K562 (cell line): ENCODE results near the gene SAMD13. TPM values are rescaled to one million over a fixed set of nuclear protein-coding genes. Genes with fewer than 3 reads are reported as not detected.

Source experiments
- ATAC-seq: fragments of 200-7000 bp; cut with Tn5 transposase; 3 replicates; pipeline ENCODE4 v1.9.1; 2020; ENCODE audit warnings: moderate library complexity
- BruUV-seq: library from RNA; stranded (reverse); fragments of 400-500 nt; replicated peaks from 2 replicates; lab custom pipeline; 2021; lab: Mats Ljungman, UMichigan
- CTCF ChIA-PET: fragments of 300-600 bp; formaldehyde crosslinking; extraction: SDS; loops from one replicate; lab custom pipeline; 2021; ENCODE audit warnings: low intra/inter-chr PET ratio; lab: Yijun Ruan, JAX
- POLR2A ChIA-PET: fragments of 300-600, 350-650 bp; sonication (Branson Sonifier 250); formaldehyde crosslinking; extraction: SDS; loops from one replicate; lab custom pipeline; 2021; ENCODE audit warnings: antibody characterized with exemption, inconsistent platforms; lab: Yijun Ruan, JAX
- DNase-seq, 4 experiments: peaks; one replicate each; pipeline versions ENCODE4 v3.0.0 to v3.0.0-alpha.2; 2011 to 2018; ENCODE audit warnings: low spot score in 3 of 4, mixed read lengths in 3 of 4; ENCODE audit errors: extremely low read depth in 1 of 4
- FAIRE-seq: peaks from 2 replicates; lab custom pipeline; 2011; peaks lifted over from hg19 to GRCh38; lab: Jason Lieb, UNC
- H2AFZ ChIP-seq: 2 replicates; pipeline ENCODE4 v1.6.0; 2011; ENCODE audit warnings: low read depth, low read length, control low read depth, inconsistent platforms
- H3K27ac ChIP-seq: fragments of 200-600 bp; 3 replicates; pipeline ENCODE4 v1.8.0; 2011; ENCODE audit warnings: low read depth, mild to moderate bottlenecking, control low read depth, inconsistent platforms, low read length, moderate library complexity, mixed read lengths; ENCODE audit errors: extremely low read depth
- H3K27me3 ChIP-seq, 2 experiments: fragments of 300-600 bp in 1 of 2; 2 replicates in 1 of 2; 3 replicates in 1 of 2; pipeline versions ENCODE4 v1.6.0 to v1.8.0; 2011; ENCODE audit warnings: inconsistent platforms in 2 of 2, low read length in 2 of 2, mild to moderate bottlenecking in 1 of 2, mixed read lengths in 1 of 2, moderate library complexity in 1 of 2; ENCODE audit not compliant: control insufficient read depth in 2 of 2, insufficient read depth in 2 of 2
- H3K36me3 ChIP-seq: fragments of 300-600 bp; 3 replicates; pipeline ENCODE4 v1.8.0; 2011; ENCODE audit warnings: mild to moderate bottlenecking, low read length, inconsistent platforms; ENCODE audit not compliant: control insufficient read depth, insufficient read depth
- H3K4me1 ChIP-seq, 2 experiments: fragments of 200-600 bp in 1 of 2; replicated peaks in 1 of 2; 2 replicates in 1 of 2; 3 replicates in 1 of 2; pipeline versions ENCODE4 v1.5.1 to v1.8.0; 2011; ENCODE audit warnings: inconsistent platforms in 2 of 2, low read length in 2 of 2, mild to moderate bottlenecking in 1 of 2, mixed read lengths in 1 of 2, moderate library complexity in 1 of 2; ENCODE audit not compliant: control insufficient read depth in 2 of 2, insufficient read depth in 2 of 2
- H3K4me2 ChIP-seq: 2 replicates; pipeline ENCODE4 v1.6.1; 2011; ENCODE audit warnings: low read length, control low read depth, inconsistent platforms, mixed read lengths; ENCODE audit not compliant: insufficient read depth
- H3K4me3 ChIP-seq: fragments of 200-600 bp; sonication (generic), shearing (Covaris generic); 2 replicates; pipeline ENCODE4 v1.5.1; 2016; ENCODE audit warnings: control low read depth, inconsistent platforms
- H3K79me2 ChIP-seq: fragments of 200-600 bp; 3 replicates; pipeline ENCODE4 v1.8.0; 2011; ENCODE audit warnings: low read length, inconsistent platforms; ENCODE audit not compliant: control insufficient read depth, insufficient read depth
- H3K9ac ChIP-seq, 2 experiments: 2 replicates each; pipeline versions ENCODE4 v1.6.0 to v1.6.1; 2011; ENCODE audit warnings: low read depth in 2 of 2, low read length in 2 of 2, control low read depth in 1 of 2, inconsistent platforms in 1 of 2, mild to moderate bottlenecking in 1 of 2, mixed read lengths in 1 of 2; ENCODE audit not compliant: insufficient read depth in 1 of 2
- H3K9me1 ChIP-seq: one replicate; pipeline ENCODE4 v1.6.0; 2011; ENCODE audit warnings: inconsistent platforms, mild to moderate bottlenecking, low read length, moderate library complexity; ENCODE audit not compliant: control insufficient read depth, insufficient read depth
- H3K9me3 ChIP-seq: replicated peaks from 2 replicates; pipeline ENCODE4 v1.5.1; 2011; ENCODE audit warnings: low read depth, low read length, inconsistent platforms; ENCODE audit not compliant: control insufficient read depth, insufficient read depth
- H4K20me1 ChIP-seq: replicated peaks from 2 replicates; pipeline ENCODE4 v1.6.1; 2011; ENCODE audit warnings: low read length, inconsistent platforms, mixed read lengths; ENCODE audit not compliant: control insufficient read depth, insufficient read depth
- CREBBP ChIP-seq: IDR thresholded peaks from one replicate; pipeline ENCODE4 v1.6.1; 2012; ENCODE audit warnings: low read depth, mild to moderate bottlenecking, control low read depth, inconsistent platforms, low read length
- NR1H2 ChIP-seq: sonication (generic); formaldehyde crosslinking; IDR thresholded peaks from 2 replicates; pipeline ENCODE4 v1.4.0; 2020; ENCODE audit warnings: mild to moderate bottlenecking, missing genetic modification reagents
- POLR2AphosphoS5 ChIP-seq: IDR thresholded peaks from 2 replicates; pipeline ENCODE4 v1.6.1; 2011; ENCODE audit warnings: mild to moderate bottlenecking, low read depth, low read length, moderate library complexity; ENCODE audit not compliant: control insufficient read depth, insufficient read depth
- RBFOX2 ChIP-seq: fragments of 200-400 bp; formaldehyde crosslinking; IDR thresholded peaks from 2 replicates; pipeline ENCODE4 v1.6.1; 2017; ENCODE audit warnings: low read depth, mild to moderate bottlenecking, low read length, moderate library complexity
- SETDB1 ChIP-seq: IDR thresholded peaks from one replicate; pipeline ENCODE4 v1.6.1; 2012; ENCODE audit warnings: low read length, control low read depth, inconsistent platforms
- ZBTB7A ChIP-seq: IDR thresholded peaks from 2 replicates; pipeline ENCODE4 v1.6.1; 2011; ENCODE audit warnings: low read depth, mild to moderate bottlenecking, low read length, moderate library complexity, borderline replicate concordance; ENCODE audit not compliant: control insufficient read depth
- ZFP30 ChIP-seq: fragments of 250-450 bp; sonication (Bioruptor Pico); IDR thresholded peaks from 2 replicates; pipeline ENCODE4 v1.8.0; 2022; ENCODE audit warnings: moderate library complexity, mild to moderate bottlenecking, inconsistent platforms, borderline replicate concordance
- WGBS: fragments of 100-300 bp; shearing (Covaris generic); methylation state at CpG from one replicate; pipeline ENCODE4 v1.1.6; 2016; ENCODE audit warnings: low coverage, mixed read lengths; ENCODE audit not compliant: insufficient coverage; ENCODE audit errors: missing lambda C conversion rate; 5-methylcytosine and 5-hydroxymethylcytosine counted together
- in situ Hi-C: fragments of 300-500 bp; cut with MboI; formaldehyde crosslinking; loops from 4 replicates; pipeline ENCODE4 v1.15.0; 2018; ENCODE audit warnings: inconsistent platforms, mixed read lengths
- intact Hi-C: fragments of 100-400 bp; cut with micrococcal nuclease; formaldehyde crosslinking; loops from 2 replicates; pipeline ENCODE4 v1.14.2; 2022
- polyA plus RNA-seq, 8 experiments: library from polyadenylated mRNA; depleted of rRNA in 4 of 8; stranded (reverse) in 5 of 8; unstranded in 3 of 8; fragments of >200 nt; fragmentation: Nextera tagmentation in 2 of 8; fragmentation: Illumina TruSeq in 1 of 8; extraction: Ambion mirVana in 2 of 8; extraction: Trizol in 1 of 8; gene quantifications; 2 replicates each; pipeline versions ENCODE4 v1.2.1 to v1.2.3, GENCODE V29; 2011 to 2014; ENCODE audit warnings: inconsistent platforms in 1 of 8, missing spikeins in 1 of 8
- total RNA-seq, 7 experiments: library from RNA; depleted of rRNA in 6 of 7; stranded (reverse); fragments of >200 nt in 6 of 7; fragmentation: Illumina TruSeq in 2 of 7; extraction: Trizol in 2 of 7; gene quantifications; 2 replicates each; pipeline versions ENCODE4 v1.2.1 to v1.2.3, GENCODE V29; 2011 to 2021; ENCODE audit warnings: low replicate concordance in 1 of 7
- TF ChIP-seq, protein P1 (sequence below): fragments of 250-450 bp; sonication (Bioruptor Pico); IDR thresholded peaks from 2 replicates; pipeline ENCODE4 v1.8.0; 2022; ENCODE audit warnings: inconsistent platforms, mild to moderate bottlenecking, moderate library complexity, borderline replicate concordance
- TF ChIP-seq, protein P2 (sequence below): sonication (generic); formaldehyde crosslinking; IDR thresholded peaks from 2 replicates; pipeline ENCODE4 v1.8.1; 2023; ENCODE audit warnings: mild to moderate bottlenecking, missing genetic modification reagents, moderate library complexity
- TF ChIP-seq, protein P3 (sequence below): sonication (generic); formaldehyde crosslinking; IDR thresholded peaks from 2 replicates; pipeline ENCODE4 v1.8.0; 2023; ENCODE audit warnings: mild to moderate bottlenecking, missing genetic modification reagents
- TF ChIP-seq, protein P4 (sequence below): IDR thresholded peaks from 2 replicates; pipeline ENCODE4 v1.6.1; 2016; ENCODE audit warnings: missing genetic modification characterization, missing compliant biosample characterization
- TF ChIP-seq, protein P5 (sequence below): sonication (generic); formaldehyde crosslinking; IDR thresholded peaks from 2 replicates; pipeline ENCODE4 v1.8.0; 2022; ENCODE audit warnings: mild to moderate bottlenecking, missing genetic modification reagents

Gene SAMD13
- total and polyA plus RNA-seq, 9 of the 15 experiments (the other 6 are each of a cell fraction or from before 2014, with no cell fraction given) = 0.78 to 2.7 (median 1.00) TPM

DNA sequence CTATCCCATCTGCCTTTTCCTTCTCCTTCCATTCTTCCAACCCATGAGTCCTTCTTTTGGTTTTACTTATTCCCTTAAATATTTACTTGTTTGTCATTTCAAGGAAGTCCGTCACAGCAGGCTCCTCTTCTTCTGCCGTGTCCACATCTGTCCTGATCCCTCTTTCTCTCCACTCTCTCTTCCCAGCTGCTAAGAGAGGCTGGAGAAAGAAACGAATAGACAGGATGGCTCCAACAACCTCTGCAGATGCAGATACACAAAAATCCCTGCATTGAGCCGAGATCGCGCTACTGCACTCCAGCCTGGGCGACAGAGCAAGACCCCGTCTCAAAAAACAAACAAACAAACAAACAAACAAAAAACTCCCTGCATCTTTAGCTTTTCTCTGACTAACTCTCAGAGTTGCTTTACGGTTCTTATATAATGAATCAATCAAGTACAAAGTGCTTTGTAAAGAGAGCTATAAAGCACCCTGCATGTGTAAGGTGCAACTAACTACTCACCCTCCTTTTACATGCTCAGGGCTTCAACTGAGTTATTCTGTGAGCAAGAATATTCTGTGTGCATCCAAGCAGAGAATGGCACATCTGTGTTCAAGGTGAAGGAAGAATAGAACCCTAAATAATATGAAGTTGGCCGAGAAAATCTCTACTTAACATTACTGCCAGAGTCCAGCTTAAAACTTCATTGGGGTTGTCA lies 3.8 kb upstream of the SAMD13 start (continued):
- TF ChIP-seq CREBBP = no peak
- TF ChIP-seq, protein P1, sequence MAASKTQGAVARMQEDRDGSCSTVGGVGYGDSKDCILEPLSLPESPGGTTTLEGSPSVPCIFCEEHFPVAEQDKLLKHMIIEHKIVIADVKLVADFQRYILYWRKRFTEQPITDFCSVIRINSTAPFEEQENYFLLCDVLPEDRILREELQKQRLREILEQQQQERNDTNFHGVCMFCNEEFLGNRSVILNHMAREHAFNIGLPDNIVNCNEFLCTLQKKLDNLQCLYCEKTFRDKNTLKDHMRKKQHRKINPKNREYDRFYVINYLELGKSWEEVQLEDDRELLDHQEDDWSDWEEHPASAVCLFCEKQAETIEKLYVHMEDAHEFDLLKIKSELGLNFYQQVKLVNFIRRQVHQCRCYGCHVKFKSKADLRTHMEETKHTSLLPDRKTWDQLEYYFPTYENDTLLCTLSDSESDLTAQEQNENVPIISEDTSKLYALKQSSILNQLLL (CRISPR knock-in tag) = no peak
- TF ChIP-seq, protein P2, sequence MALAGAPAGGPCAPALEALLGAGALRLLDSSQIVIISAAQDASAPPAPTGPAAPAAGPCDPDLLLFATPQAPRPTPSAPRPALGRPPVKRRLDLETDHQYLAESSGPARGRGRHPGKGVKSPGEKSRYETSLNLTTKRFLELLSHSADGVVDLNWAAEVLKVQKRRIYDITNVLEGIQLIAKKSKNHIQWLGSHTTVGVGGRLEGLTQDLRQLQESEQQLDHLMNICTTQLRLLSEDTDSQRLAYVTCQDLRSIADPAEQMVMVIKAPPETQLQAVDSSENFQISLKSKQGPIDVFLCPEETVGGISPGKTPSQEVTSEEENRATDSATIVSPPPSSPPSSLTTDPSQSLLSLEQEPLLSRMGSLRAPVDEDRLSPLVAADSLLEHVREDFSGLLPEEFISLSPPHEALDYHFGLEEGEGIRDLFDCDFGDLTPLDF = no peak

DNA sequence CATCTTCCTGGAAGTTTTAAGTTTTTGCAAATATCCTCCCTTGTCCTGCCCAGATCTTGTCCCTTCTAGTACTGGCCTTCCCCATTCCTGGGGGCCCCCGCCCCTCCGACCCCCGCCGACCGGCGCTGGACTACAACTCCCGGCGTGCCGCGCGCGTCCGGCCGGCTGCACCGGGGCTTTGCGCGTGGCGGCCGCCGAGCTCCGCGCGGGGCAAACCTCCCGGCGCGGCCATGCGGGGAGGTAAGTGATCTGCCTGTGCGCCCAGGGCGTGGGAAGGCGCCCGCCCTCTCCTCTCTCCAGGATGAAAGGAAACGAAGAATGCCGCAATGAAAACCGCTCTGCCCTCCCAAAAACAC lies 3.2 kb upstream of the SAMD13 start:
- in situ Hi-C loops = loop anchor here (10.0 kb wide), 1 partner anchor 316 kb away; no protein-coding TSS in a partner anchor
- ChIA-PET POLR2A (interaction anchor here (0.6 to 0.8 kb wide), 3 partner anchors 15 to 208 kb away, joined by 3 read pairs; no protein-coding TSS in a partner anchor), CTCF (interaction anchor here (0.7 kb wide), 1 partner anchor 299 kb away, joined by 7 read pairs; no protein-coding TSS in a partner anchor)
- peak; percentile 64 to 79 (median 72) for DNase-seq
- Histone ChIP-seq H3K9ac (peak overlapping the region; percentile 85 to 99), H3K4me1 (peaks cover 14 to 31% of the 10 kb centered on the region in 2 experiments), H3K27ac (peak overlapping the region; percentile 83), H3K27me3 (no peaks in the 10 kb centered on the region), H3K4me3 (peak overlapping the region; percentile 69), H4K20me1 (no peaks in the 10 kb centered on the region), H3K9me1 (no peaks in the 10 kb centered on the region), H2AFZ (peak overlapping the region; percentile 95), H3K4me2 (peak overlapping the region; percentile 94), H3K79me2 (no peaks in the 10 kb centered on the region), H3K36me3 (no peaks in the 10 kb centered on the region), H3K9me3 (no peaks in the 10 kb centered on the region)
- ATAC-seq = peak; percentile 91
- FAIRE-seq = no peak
- intact Hi-C loops = loop anchor here (10.0 kb wide), 1 partner anchor 364 kb away; no protein-coding TSS in a partner anchor
- BruUV-seq = no TSS peak
- 0% methylated on average over 12 of the region's 34 CpGs for WGBS
- TF ChIP-seq, protein P3, sequence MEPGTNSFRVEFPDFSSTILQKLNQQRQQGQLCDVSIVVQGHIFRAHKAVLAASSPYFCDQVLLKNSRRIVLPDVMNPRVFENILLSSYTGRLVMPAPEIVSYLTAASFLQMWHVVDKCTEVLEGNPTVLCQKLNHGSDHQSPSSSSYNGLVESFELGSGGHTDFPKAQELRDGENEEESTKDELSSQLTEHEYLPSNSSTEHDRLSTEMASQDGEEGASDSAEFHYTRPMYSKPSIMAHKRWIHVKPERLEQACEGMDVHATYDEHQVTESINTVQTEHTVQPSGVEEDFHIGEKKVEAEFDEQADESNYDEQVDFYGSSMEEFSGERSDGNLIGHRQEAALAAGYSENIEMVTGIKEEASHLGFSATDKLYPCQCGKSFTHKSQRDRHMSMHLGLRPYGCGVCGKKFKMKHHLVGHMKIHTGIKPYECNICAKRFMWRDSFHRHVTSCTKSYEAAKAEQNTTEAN (CRISPR knock-in tag) = no peak
- TF ChIP-seq ZFP30 (CRISPR knock-in tag) (no peak), RBFOX2 (peak; percentile 92), POLR2AphosphoS5 (peak; percentile 58; the same call in 1 of the 2 replicates), SETDB1 (no peak), NR1H2 (no peak), ZBTB7A (peak; percentile 95)
- TF ChIP-seq, protein P4, sequence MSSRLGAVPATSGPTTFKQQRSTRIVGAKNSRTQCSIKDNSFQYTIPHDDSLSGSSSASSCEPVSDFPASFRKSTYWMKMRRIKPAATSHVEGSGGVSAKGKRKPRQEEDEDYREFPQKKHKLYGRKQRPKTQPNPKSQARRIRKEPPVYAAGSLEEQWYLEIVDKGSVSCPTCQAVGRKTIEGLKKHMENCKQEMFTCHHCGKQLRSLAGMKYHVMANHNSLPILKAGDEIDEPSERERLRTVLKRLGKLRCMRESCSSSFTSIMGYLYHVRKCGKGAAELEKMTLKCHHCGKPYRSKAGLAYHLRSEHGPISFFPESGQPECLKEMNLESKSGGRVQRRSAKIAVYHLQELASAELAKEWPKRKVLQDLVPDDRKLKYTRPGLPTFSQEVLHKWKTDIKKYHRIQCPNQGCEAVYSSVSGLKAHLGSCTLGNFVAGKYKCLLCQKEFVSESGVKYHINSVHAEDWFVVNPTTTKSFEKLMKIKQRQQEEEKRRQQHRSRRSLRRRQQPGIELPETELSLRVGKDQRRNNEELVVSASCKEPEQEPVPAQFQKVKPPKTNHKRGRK (tag) = no peak
- TF ChIP-seq, protein P5, sequence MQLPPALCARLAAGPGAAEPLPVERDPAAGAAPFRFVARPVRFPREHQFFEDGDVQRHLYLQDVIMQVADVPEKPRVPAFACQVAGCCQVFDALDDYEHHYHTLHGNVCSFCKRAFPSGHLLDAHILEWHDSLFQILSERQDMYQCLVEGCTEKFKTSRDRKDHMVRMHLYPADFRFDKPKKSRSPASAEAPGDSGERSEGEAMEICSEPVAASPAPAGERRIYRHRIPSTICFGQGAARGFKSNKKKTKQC (CRISPR knock-in tag) = peak; percentile 69
